Measurements from ENCODE around the gene LENG8. TPM values are rescaled to one million over a fixed set of nuclear protein-coding genes. Genes with fewer than 3 reads are reported as not detected.

The LENG8 gene
- total RNA-seq, 1 experiment from 2014 or later = 238 TPM

GRCh38 chr19:54482889-54483288 lies 33.9 kb downstream of the LENG8 start:
- BruUV-seq (replicated peaks) = no TSS peak

GRCh38 chr19:54484451-54484850 lies 35.5 kb downstream of the LENG8 start:
- Mint-ChIP-seq H3K36me3 (ENCODE audit: insufficient read depth, unreplicated experiment) (no peaks in the 10 kb centered on the region), H3K9me3 (ENCODE audit: unreplicated experiment) (no peaks in the 10 kb centered on the region), H3K4me1 (ENCODE audit: insufficient read depth, unreplicated experiment) (no peaks in the 10 kb centered on the region), H3K27ac (ENCODE audit: low read depth, unreplicated experiment) (no peak overlapping the region), H3K27me3 (ENCODE audit: insufficient read depth, unreplicated experiment) (peaks cover 23% of the 10 kb centered on the region), H3K4me3 (ENCODE audit: unreplicated experiment) (no peak overlapping the region)
- TF ChIP-seq CTCF (IDR thresholded peaks at IDR 0.05; ENCODE audit: unreplicated experiment) = no peak
- ChIA-PET POLR2A (no interaction called here), CTCF (interaction anchor here (0.7 kb wide), 1 partner anchor 93 kb away, joined by 3 read pairs; no protein-coding TSS in a partner anchor)
- DNase-seq (ENCODE audit: unreplicated experiment) = no peak
- intact Hi-C loops (cut with micrococcal nuclease) = no loop called here
- no TSS peak for BruUV-seq (replicated peaks)

More at GRCh38 chr19:54482889-54483288, 33.9 kb downstream of the LENG8 start:
- DNase-seq (ENCODE audit: unreplicated experiment) = no peak
- Mint-ChIP-seq H3K4me3 (ENCODE audit: unreplicated experiment) (no peak overlapping the region), H3K27me3 (ENCODE audit: insufficient read depth, unreplicated experiment) (peaks cover 23% of the 10 kb centered on the region), H3K9me3 (ENCODE audit: unreplicated experiment) (no peaks in the 10 kb centered on the region), H3K27ac (ENCODE audit: low read depth, unreplicated experiment) (no peak overlapping the region), H3K4me1 (ENCODE audit: insufficient read depth, unreplicated experiment) (no peaks in the 10 kb centered on the region), H3K36me3 (ENCODE audit: insufficient read depth, unreplicated experiment) (no peaks in the 10 kb centered on the region)
- ChIA-PET POLR2A (no interaction called here), CTCF (interaction anchor here (0.7 kb wide), 1 partner anchor 585 kb away, joined by 5 read pairs; no protein-coding TSS in a partner anchor)
- intact Hi-C loops (cut with micrococcal nuclease) = no loop called here
- TF ChIP-seq CTCF (IDR thresholded peaks at IDR 0.05; ENCODE audit: unreplicated experiment) = no peak

- ChIA-PET CTCF (interaction anchor here (0.6 kb wide), 1 partner anchor 220 kb away, joined by 3 read pairs; no protein-coding TSS in a partner anchor), POLR2A (no interaction called here)
- H3K36me3 Mint-ChIP-seq (ENCODE audit: insufficient read depth, unreplicated experiment) = no peaks in the 10 kb centered on the region
- no peak overlapping the region for H3K4me3 Mint-ChIP-seq (ENCODE audit: unreplicated experiment)
- DNase-seq (ENCODE audit: unreplicated experiment) = no peak
- H3K9me3 Mint-ChIP-seq (ENCODE audit: unreplicated experiment) = peaks cover 3% of the 10 kb centered on the region
- peaks cover 28% of the 10 kb centered on the region for H3K27me3 Mint-ChIP-seq (ENCODE audit: insufficient read depth, unreplicated experiment)
- no peak overlapping the region for H3K27ac Mint-ChIP-seq (ENCODE audit: low read depth, unreplicated experiment)
- H3K4me1 Mint-ChIP-seq (ENCODE audit: insufficient read depth, unreplicated experiment) = no peaks in the 10 kb centered on the region
- intact Hi-C loops (cut with micrococcal nuclease) = no loop called here
- no TSS peak for BruUV-seq (replicated peaks)
- no peak for TF ChIP-seq CTCF (IDR thresholded peaks at IDR 0.05; ENCODE audit: unreplicated experiment)
Observed at GRCh38 chr19:54485851-54486250, 36.9 kb downstream of the LENG8 start.

- no peak overlapping the region for H3K4me3 Mint-ChIP-seq (ENCODE audit: unreplicated experiment)
- CTCF ChIA-PET = interaction anchor here (1.3 kb wide), 1 partner anchor 9 kb away, joined by 6 read pairs; no protein-coding TSS in a partner anchor
- H3K9me3 Mint-ChIP-seq (ENCODE audit: unreplicated experiment) = peaks cover 8% of the 10 kb centered on the region
- no peak for DNase-seq (ENCODE audit: unreplicated experiment)
- H3K27ac Mint-ChIP-seq (ENCODE audit: low read depth, unreplicated experiment) = no peak overlapping the region
- BruUV-seq (replicated peaks) = no TSS peak
- peaks cover 31% of the 10 kb centered on the region for H3K27me3 Mint-ChIP-seq (ENCODE audit: insufficient read depth, unreplicated experiment)
- no peak for TF ChIP-seq CTCF (IDR thresholded peaks at IDR 0.05; ENCODE audit: unreplicated experiment)
- H3K36me3 Mint-ChIP-seq (ENCODE audit: insufficient read depth, unreplicated experiment) = no peaks in the 10 kb centered on the region
- intact Hi-C loops (cut with micrococcal nuclease) = no loop called here
- POLR2A ChIA-PET = no interaction called here
- no peaks in the 10 kb centered on the region for H3K4me1 Mint-ChIP-seq (ENCODE audit: insufficient read depth, unreplicated experiment)
Observed at GRCh38 chr19:54489341-54489740, 40.3 kb downstream of the LENG8 start.

Data from MCF 10A (cell line).